Activated naive CD8-positive, alpha-beta T cell treated with anti-CD3 and anti-CD28 coated beads, Interleukin-2, amount 50 U/mL, for 24 hours (primary cell): ENCODE measurements around the gene FIGNL2.
A peak's percentile ranks its signal among the peaks of the same experiment; 100 is the strongest.

Experiments
- ATAC-seq: fragments of 150-1000 bp; cut with Tn5 transposase; one replicate; pipeline ENCODE4 v1.10.0; 2021
- DNase-seq: peaks from one replicate; pipeline ENCODE4 v3.0.0; 2021
- H3K27ac Mint-ChIP-seq: one replicate; pipeline ENCODE4 v1.8.0; 2021; ENCODE audit warnings: mild to moderate bottlenecking, mixed read lengths
- H3K27me3 Mint-ChIP-seq: one replicate; pipeline ENCODE4 v1.8.0; 2021; ENCODE audit warnings: mixed read lengths
- H3K36me3 Mint-ChIP-seq: one replicate; pipeline ENCODE4 v1.8.0; 2021; ENCODE audit warnings: low read depth, mixed read lengths
- H3K4me1 Mint-ChIP-seq: one replicate; pipeline ENCODE4 v1.8.0; 2021; ENCODE audit warnings: mixed read lengths
- H3K4me3 Mint-ChIP-seq: one replicate; pipeline ENCODE4 v1.8.0; 2021; ENCODE audit warnings: mild to moderate bottlenecking, moderate library complexity, mixed read lengths
- H3K9me3 Mint-ChIP-seq: one replicate; pipeline ENCODE4 v1.8.0; 2021; ENCODE audit warnings: mixed read lengths

Gene FIGNL2

GRCh38 chr12:51852404-51853137 lies 4.1 kb upstream of the FIGNL2 start:
- Mint-ChIP-seq H3K4me3 (no peak overlapping the region), H3K36me3 (no peaks in the 10 kb centered on the region), H3K9me3 (no peaks in the 10 kb centered on the region), H3K4me1 (peaks cover 6% of the 10 kb centered on the region), H3K27me3 (peaks cover 31% of the 10 kb centered on the region), H3K27ac (no peak overlapping the region)
- ATAC-seq = no peak
- DNase-seq = no peak

GRCh38 chr12:51851413-51852124 lies 3.1 kb upstream of the FIGNL2 start:
- no peak overlapping the region for H3K4me3 Mint-ChIP-seq
- ATAC-seq = no peak
- DNase-seq = no peak
- peaks cover 30% of the 10 kb centered on the region for H3K27me3 Mint-ChIP-seq
- no peaks in the 10 kb centered on the region for H3K36me3 Mint-ChIP-seq
- H3K27ac Mint-ChIP-seq = no peak overlapping the region
- H3K9me3 Mint-ChIP-seq = no peaks in the 10 kb centered on the region
- peaks cover 9% of the 10 kb centered on the region for H3K4me1 Mint-ChIP-seq

- DNase-seq (no peak), ATAC-seq (no peak)
- Mint-ChIP-seq H3K27me3 (peaks cover 30% of the 10 kb centered on the region), H3K4me1 (peaks cover 12% of the 10 kb centered on the region), H3K36me3 (no peaks in the 10 kb centered on the region), H3K9me3 (no peaks in the 10 kb centered on the region), H3K27ac (no peak overlapping the region), H3K4me3 (no peak overlapping the region)
Observed at GRCh38 chr12:51850965-51851299, 2.4 kb upstream of the FIGNL2 start.

- Mint-ChIP-seq H3K4me3 (no peak overlapping the region), H3K27me3 (peaks cover 36% of the 10 kb centered on the region)
- no peak for ATAC-seq
Observed at GRCh38 chr12:51850081-51850964, 1.8 kb upstream of the FIGNL2 start.

DNA sequence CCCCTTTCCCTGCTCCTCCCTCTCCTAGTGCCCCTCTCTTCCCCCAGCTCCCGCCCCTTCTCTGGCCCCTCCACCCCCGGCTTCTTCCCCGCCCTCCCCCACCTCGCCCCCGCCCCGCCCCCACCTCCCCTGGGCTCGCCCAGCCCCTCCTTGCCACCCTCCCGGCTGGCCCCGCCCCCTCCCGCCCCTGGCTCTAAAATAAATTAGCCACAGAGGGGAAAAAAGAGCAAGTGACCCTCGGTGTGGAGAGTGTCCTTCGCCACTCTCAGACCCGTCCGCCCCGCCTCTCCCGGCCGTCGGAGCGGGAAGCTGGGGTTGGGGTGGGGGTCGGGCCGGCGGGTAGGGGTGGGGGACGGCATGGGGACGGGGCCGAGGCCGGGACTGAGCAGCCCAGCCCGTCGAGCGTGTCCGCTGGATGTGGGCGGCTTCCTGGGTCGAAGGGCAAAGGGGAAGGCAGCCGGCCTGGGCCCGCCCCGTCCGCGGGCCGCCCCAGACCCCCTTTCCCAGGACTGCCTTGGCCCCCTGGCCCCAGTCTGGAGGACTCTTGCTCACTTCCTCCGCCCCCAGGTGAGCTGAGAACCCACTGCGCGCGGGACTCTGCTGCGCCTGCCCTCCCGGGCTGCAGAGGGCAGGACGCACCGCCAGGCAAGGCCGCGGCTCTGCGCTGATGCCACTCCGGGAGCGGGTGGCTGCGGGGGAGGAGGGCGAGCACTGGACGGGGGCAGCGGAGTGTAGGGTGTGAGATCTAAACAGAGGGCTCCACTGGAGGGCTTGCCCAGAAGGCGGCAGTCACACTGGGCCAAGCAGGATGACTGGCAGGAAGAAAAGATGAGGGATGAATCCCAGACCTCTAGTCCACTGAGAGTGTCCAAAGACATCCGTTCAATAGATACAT lies 570 bp upstream of the FIGNL2 start:
- Mint-ChIP-seq H3K4me1 (peaks cover 13% of the 10 kb centered on the region), H3K27ac (no peak overlapping the region)
- DNase-seq = no peak

More at GRCh38 chr12:51850081-51850964, 1.8 kb upstream of the FIGNL2 start:
- Mint-ChIP-seq H3K9me3 (no peaks in the 10 kb centered on the region), H3K27ac (no peak overlapping the region), H3K4me1 (peaks cover 13% of the 10 kb centered on the region), H3K36me3 (no peaks in the 10 kb centered on the region)
- no peak for DNase-seq

GRCh38 chr12:51847643-51848325 lies 734 bp downstream of the FIGNL2 start:
- H3K27ac Mint-ChIP-seq = no peak overlapping the region
- H3K4me1 Mint-ChIP-seq = peaks cover 13% of the 10 kb centered on the region
- H3K4me3 Mint-ChIP-seq = peak overlapping the region; percentile 70
- no peaks in the 10 kb centered on the region for H3K9me3 Mint-ChIP-seq
- DNase-seq (peak; percentile 18), ATAC-seq (no peak)
- H3K27me3 Mint-ChIP-seq = peaks cover 53% of the 10 kb centered on the region
- H3K36me3 Mint-ChIP-seq = no peaks in the 10 kb centered on the region

More for the DNA sequence above, 570 bp upstream of the FIGNL2 start:
- Mint-ChIP-seq H3K27me3 (peaks cover 46% of the 10 kb centered on the region), H3K36me3 (no peaks in the 10 kb centered on the region), H3K4me3 (no peak overlapping the region), H3K9me3 (no peaks in the 10 kb centered on the region)
- no peak for ATAC-seq

DNA sequence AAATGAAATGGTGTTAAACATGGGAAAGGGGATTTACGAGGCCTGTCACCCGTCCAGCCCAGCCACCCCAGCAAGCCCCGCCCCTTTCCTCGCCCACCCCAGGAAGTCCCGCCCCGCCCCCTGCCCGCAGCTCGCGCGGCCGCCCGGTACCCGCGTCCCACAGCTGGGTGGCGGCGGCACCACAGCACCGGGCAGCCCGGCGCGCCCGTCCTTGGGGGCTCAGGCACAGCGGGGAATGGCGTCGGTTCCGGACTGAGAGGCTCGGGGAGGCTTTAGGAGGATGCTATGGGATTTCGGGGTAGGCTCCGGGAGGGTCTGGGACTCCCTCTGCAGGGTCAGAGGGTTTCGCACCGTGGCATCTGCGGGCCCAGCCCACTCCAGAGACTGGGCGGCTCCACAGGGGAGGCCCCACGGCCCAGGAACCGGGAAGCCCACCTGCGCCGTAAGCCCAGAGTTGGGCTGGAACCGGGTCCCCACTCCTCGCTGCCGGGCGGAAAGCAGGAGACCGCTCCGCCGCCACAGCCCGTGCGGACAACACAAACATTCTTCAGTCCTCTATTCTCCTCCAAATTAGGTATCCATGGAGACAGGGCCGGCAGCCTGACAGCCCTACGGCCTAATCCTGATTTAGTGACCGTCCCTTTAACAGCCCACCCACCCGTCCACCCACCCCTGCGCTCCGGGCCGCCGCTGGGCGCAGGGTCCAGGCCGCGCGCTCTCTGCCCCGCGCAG lies 1.4 kb downstream of the FIGNL2 start:
- H3K4me1 Mint-ChIP-seq = peaks cover 13% of the 10 kb centered on the region
- H3K4me3 Mint-ChIP-seq = peak overlapping the region; percentile 70
- no peaks in the 10 kb centered on the region for H3K9me3 Mint-ChIP-seq
- ATAC-seq = peak; percentile 29
- H3K27ac Mint-ChIP-seq = no peak overlapping the region
- DNase-seq = peak; percentile 66
- no peaks in the 10 kb centered on the region for H3K36me3 Mint-ChIP-seq
- H3K27me3 Mint-ChIP-seq = peaks cover 51% of the 10 kb centered on the region

- Mint-ChIP-seq H3K27ac (no peak overlapping the region), H3K4me1 (peaks cover 10% of the 10 kb centered on the region), H3K36me3 (no peaks in the 10 kb centered on the region), H3K27me3 (peaks cover 48% of the 10 kb centered on the region), H3K4me3 (peak overlapping the region; percentile 18), H3K9me3 (no peaks in the 10 kb centered on the region)
- no peak for DNase-seq
- no peak for ATAC-seq
Observed at GRCh38 chr12:51846271-51846691, 2.2 kb downstream of the FIGNL2 start.

DNA sequence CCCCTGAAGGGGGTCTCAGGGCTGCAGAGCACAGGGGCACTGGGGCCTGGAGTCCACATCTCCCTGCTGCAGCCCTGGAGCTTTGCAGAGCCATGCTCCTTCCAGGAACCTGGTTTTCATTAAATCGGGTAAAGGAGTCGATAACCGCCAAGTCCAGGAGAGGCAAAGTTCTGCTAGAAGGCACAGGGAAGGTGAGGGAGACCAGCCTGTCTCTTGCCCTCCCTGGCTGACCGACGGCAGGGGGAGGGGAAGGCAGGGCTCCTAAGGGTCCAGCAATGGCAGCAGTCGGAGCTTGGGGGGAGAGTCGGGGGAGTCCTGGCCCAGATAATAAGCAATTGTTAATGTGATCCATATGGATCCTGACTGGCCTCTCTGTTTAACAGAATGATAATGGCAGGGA lies 3.0 kb downstream of the FIGNL2 start:
- no peak overlapping the region for H3K4me3 Mint-ChIP-seq
- H3K27me3 Mint-ChIP-seq = peaks cover 48% of the 10 kb centered on the region
- H3K9me3 Mint-ChIP-seq = no peaks in the 10 kb centered on the region
- H3K36me3 Mint-ChIP-seq = no peaks in the 10 kb centered on the region
- DNase-seq (no peak), ATAC-seq (no peak)
- H3K27ac Mint-ChIP-seq = no peak overlapping the region
- peaks cover 9% of the 10 kb centered on the region for H3K4me1 Mint-ChIP-seq

- no peak for ATAC-seq
- Mint-ChIP-seq H3K27ac (no peak overlapping the region), H3K4me3 (no peak overlapping the region), H3K4me1 (peaks cover 9% of the 10 kb centered on the region), H3K36me3 (no peaks in the 10 kb centered on the region), H3K27me3 (peaks cover 47% of the 10 kb centered on the region), H3K9me3 (no peaks in the 10 kb centered on the region)
- DNase-seq = no peak
Observed at GRCh38 chr12:51844854-51845253, 3.7 kb downstream of the FIGNL2 start.

- peaks cover 48% of the 10 kb centered on the region for H3K27me3 Mint-ChIP-seq
Observed at GRCh38 chr12:51841727-51842126, 6.8 kb downstream of the FIGNL2 start.

GRCh38 chr12:51840966-51841365 lies 7.6 kb downstream of the FIGNL2 start:
- Mint-ChIP-seq H3K4me3 (no peak overlapping the region), H3K36me3 (no peaks in the 10 kb centered on the region), H3K9me3 (no peaks in the 10 kb centered on the region), H3K4me1 (peaks cover under 1% of the 10 kb centered on the region), H3K27ac (no peak overlapping the region), H3K27me3 (peaks cover 42% of the 10 kb centered on the region)
- ATAC-seq (no peak), DNase-seq (no peak)

More at GRCh38 chr12:51841727-51842126, 6.8 kb downstream of the FIGNL2 start:
- H3K36me3 Mint-ChIP-seq = no peaks in the 10 kb centered on the region
- no peak for ATAC-seq
- DNase-seq = no peak
- peaks cover 5% of the 10 kb centered on the region for H3K4me1 Mint-ChIP-seq
- H3K9me3 Mint-ChIP-seq = no peaks in the 10 kb centered on the region
- H3K4me3 Mint-ChIP-seq = no peak overlapping the region
- no peak overlapping the region for H3K27ac Mint-ChIP-seq
